ENCODE data around the gene NACC1.

DNA sequence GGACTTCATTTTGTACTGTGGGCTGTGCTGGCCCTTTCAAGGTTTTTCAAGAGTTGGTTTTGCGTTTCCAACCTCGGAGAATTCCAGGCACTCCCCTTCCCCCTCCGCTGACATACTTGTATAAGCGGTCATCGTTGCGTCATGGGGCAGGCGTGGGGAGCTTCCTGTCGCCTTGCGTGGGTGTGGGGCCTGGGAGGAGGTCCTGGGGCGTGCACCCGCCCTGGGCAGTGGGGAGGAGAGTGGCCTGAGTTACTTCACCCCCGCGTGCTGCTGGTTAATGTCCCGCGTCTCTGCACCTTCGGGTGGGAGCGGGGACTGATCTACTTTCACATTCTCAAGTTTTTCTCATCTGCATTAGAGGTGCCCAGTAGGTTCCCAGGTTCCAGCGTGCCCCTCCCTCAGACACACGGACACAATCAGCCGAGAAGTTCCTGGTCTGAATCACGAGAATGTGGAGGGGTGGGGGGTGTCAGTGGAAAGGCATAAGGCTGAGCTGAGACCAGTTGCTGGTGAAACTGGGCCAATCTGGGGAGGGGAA, 36.2 kb downstream of the NACC1 start:
- TF ChIP-seq POLR2A (IDR thresholded peaks at IDR 0.05; ENCODE audit: extremely low read depth, insufficient read length) (no peak), MAX (IDR thresholded peaks at IDR 0.05; ENCODE audit: low read depth, low read length) (no peak), MYC (IDR thresholded peaks at IDR 0.05; ENCODE audit: low read depth, low read length) (peak; percentile 49)
- TF ChIP-seq, protein P1, sequence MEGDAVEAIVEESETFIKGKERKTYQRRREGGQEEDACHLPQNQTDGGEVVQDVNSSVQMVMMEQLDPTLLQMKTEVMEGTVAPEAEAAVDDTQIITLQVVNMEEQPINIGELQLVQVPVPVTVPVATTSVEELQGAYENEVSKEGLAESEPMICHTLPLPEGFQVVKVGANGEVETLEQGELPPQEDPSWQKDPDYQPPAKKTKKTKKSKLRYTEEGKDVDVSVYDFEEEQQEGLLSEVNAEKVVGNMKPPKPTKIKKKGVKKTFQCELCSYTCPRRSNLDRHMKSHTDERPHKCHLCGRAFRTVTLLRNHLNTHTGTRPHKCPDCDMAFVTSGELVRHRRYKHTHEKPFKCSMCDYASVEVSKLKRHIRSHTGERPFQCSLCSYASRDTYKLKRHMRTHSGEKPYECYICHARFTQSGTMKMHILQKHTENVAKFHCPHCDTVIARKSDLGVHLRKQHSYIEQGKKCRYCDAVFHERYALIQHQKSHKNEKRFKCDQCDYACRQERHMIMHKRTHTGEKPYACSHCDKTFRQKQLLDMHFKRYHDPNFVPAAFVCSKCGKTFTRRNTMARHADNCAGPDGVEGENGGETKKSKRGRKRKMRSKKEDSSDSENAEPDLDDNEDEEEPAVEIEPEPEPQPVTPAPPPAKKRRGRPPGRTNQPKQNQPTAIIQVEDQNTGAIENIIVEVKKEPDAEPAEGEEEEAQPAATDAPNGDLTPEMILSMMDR (IDR thresholded peaks at IDR 0.05; ENCODE audit: low read depth, low read length) = no peak

Data from NB4 (cell line).